Lower lobe of right lung (tissue), 2 donors: ENCODE data around the gene ITPR1. TPM values are rescaled to one million over a fixed set of nuclear protein-coding genes. Genes with fewer than 3 reads are reported as not detected.

ENCODE experiments used
- ATAC-seq, 2 donors: fragments of 200-7000 bp; cut with Tn5 transposase; one replicate each; pipeline ENCODE4 v1.9.1; 2020 to 2022; ENCODE audit warnings: mild to moderate bottlenecking in 2 of 2, moderate library complexity in 2 of 2
- DNase-seq: peaks from one replicate; pipeline ENCODE4 v3.0.0-alpha.2; 2020
- H3K27ac ChIP-seq: fragments of 200-600 bp; one replicate; pipeline ENCODE4 v1.8.0; 2022
- H3K27me3 ChIP-seq: fragments of 200-600 bp; one replicate; pipeline ENCODE4 v1.8.0; 2022; ENCODE audit warnings: low read depth
- H3K36me3 ChIP-seq: fragments of 200-600 bp; one replicate; pipeline ENCODE4 v1.8.0; 2022; ENCODE audit warnings: mild to moderate bottlenecking
- H3K4me1 ChIP-seq: fragments of 200-600 bp; one replicate; pipeline ENCODE4 v1.8.0; 2022
- H3K4me3 ChIP-seq: fragments of 200-600 bp; one replicate; pipeline ENCODE4 v1.8.0; 2022; ENCODE audit warnings: mild to moderate bottlenecking
- H3K9me3 ChIP-seq: fragments of 200-600 bp; one replicate; pipeline ENCODE4 v1.8.0; 2022
- intact Hi-C: fragments of 100-400 bp; cut with DNase I; formaldehyde crosslinking; loops from one replicate; pipeline ENCODE4 v1.11.0; 2022
- total RNA-seq: library from RNA; stranded (reverse); fragmentation: NEBNext Ultra II Directional; extraction: Animal tissue kit (Norgen Biotek cat#: 25700); gene quantifications from one replicate; pipeline ENCODE4 v1.2.1, GENCODE V29; 2021
- TF ChIP-seq, protein P1 (sequence below): fragments of 200-600 bp; IDR thresholded peaks from one replicate; pipeline ENCODE4 v1.8.0; 2022; ENCODE audit warnings: antibody characterized with exemption, mild to moderate bottlenecking
- donor health status: DM: no; HTN: yes; CAD: no; lungs with severe emphysema.

ITPR1 gene
- total RNA-seq, 1 donor from 2014 or later = 69.1 TPM

DNA sequence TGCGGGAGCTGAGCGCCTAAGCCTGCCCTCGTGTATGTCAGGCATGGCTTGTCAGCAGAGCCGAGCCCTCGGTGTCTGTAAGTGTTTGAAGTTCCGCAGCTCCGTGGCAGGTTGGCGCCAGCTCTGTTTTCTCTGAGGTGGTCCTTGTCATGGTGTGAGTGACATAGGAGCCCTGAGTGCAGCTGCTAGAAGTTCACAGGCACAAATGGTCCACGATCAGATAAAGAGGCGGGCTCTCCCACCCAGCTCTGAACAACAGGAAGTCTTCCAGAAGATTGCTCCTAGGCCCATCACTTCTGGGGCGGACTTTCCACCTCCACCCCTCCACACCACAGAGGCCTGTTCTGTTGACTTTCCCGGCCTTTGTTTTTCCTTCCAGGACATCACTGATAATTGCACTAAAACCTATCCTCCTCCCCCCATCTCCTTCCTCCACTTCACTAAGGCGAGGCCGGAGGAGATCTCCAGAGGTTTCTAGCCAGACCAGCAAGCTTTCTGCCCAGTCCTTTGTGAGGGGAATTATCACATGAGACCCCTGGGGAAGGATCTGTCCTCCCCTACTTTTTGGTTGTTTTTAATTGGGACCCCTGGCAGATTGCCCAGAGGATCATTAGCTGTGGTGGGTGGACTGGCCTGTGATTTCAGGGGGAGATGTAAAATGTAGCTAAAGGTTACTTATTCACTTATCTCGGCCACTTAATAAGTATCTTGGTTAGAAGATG, 19.9 kb downstream of the ITPR1 start:
- Histone ChIP-seq H3K27ac (no peak overlapping the region), H3K4me1 (peaks cover 15% of the 10 kb centered on the region), H3K27me3 (no peaks in the 10 kb centered on the region), H3K4me3 (no peak overlapping the region), H3K9me3 (no peaks in the 10 kb centered on the region), H3K36me3 (no peaks in the 10 kb centered on the region)
- intact Hi-C loops = no loop called here
- ATAC-seq (peak in 1 of 2 donors; percentile 9), DNase-seq (no peak)
- TF ChIP-seq, protein P1, sequence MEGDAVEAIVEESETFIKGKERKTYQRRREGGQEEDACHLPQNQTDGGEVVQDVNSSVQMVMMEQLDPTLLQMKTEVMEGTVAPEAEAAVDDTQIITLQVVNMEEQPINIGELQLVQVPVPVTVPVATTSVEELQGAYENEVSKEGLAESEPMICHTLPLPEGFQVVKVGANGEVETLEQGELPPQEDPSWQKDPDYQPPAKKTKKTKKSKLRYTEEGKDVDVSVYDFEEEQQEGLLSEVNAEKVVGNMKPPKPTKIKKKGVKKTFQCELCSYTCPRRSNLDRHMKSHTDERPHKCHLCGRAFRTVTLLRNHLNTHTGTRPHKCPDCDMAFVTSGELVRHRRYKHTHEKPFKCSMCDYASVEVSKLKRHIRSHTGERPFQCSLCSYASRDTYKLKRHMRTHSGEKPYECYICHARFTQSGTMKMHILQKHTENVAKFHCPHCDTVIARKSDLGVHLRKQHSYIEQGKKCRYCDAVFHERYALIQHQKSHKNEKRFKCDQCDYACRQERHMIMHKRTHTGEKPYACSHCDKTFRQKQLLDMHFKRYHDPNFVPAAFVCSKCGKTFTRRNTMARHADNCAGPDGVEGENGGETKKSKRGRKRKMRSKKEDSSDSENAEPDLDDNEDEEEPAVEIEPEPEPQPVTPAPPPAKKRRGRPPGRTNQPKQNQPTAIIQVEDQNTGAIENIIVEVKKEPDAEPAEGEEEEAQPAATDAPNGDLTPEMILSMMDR = no peak

DNA sequence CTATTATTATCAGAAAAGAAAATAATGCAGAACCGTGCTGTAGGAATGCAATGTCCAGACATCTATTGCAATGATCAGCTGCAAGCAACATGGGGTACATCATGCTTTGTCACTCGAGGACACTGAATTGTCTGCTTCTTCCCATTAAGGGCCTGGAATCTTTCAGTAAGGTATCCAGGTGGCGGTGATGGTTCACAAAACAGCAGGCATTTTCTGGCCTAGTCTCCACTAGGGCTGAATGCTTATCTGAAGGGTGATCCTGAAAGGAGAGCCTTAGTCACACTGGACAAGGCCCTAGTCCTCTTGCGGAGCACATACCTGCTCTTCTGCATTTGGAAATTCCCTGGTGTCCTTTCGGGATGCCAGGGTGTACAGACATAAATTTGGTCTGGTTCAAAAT, 21.2 kb downstream of the ITPR1 start:
- TF ChIP-seq, protein P1 = no peak
- intact Hi-C loops = no loop called here
- Histone ChIP-seq H3K27ac (no peak overlapping the region), H3K4me1 (peaks cover 26% of the 10 kb centered on the region), H3K27me3 (no peaks in the 10 kb centered on the region), H3K36me3 (no peaks in the 10 kb centered on the region), H3K9me3 (no peaks in the 10 kb centered on the region), H3K4me3 (no peak overlapping the region)
- ATAC-seq = no peak
- no peak for DNase-seq

DNA sequence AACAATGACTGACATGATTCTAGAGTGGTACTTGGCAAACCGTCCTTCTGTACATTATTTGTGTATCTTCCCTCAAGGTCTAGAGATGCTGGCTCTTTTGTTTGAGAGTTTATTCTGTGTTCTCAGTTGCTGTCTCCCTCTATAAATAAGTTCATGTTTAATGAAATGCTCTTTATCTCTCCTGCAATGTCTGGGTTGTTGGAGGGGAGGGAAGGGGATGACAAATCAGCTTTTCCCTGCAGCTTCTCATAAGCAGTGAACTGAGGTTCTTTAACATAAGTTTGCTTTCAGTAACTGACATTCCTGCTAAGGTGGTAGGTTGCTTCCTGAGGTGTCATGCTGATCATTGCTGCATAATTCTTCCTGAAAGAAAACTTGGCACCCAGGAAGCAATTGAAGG, 21.8 kb downstream of the ITPR1 start:
- Histone ChIP-seq H3K36me3 (no peaks in the 10 kb centered on the region), H3K4me1 (peaks cover 29% of the 10 kb centered on the region), H3K9me3 (no peaks in the 10 kb centered on the region), H3K27ac (no peak overlapping the region), H3K27me3 (no peaks in the 10 kb centered on the region), H3K4me3 (no peak overlapping the region)
- TF ChIP-seq, protein P1 = no peak
- ATAC-seq (no peak), DNase-seq (no peak)
- intact Hi-C loops = no loop called here

DNA sequence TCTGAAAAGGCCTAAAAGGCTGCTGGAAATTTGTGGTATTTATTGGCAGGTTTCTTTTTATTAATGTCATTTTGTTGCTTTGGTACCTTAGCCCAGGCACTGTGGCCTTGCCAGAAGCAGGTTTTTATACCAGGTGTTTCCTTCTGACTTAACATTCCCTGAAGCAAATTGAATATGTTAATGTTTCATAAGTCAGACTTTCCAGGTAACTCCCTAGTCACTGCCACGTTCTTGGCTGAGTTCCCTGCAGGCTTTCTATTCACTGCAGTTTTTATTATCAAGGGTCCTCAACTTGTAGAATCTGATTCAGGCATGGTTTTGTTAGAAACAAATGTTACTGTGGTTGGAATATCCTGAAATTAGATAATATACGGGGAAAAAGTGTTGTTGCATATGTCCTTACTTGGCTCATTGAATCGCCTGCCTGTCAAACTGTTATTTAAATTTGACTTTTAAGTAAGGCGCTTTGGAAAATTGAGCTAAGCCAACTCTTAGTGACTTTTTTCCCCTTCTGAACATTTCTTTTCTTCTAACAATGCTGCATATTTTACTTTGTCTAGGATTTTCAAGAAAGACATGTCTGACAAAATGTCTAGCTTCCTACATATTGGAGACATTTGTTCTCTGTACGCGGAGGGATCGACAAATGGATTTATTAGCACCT, 22.9 kb downstream of the ITPR1 start:
- intact Hi-C loops = no loop called here
- H3K4me1 ChIP-seq = peaks cover 35% of the 10 kb centered on the region
- no peak overlapping the region for H3K27ac ChIP-seq
- TF ChIP-seq, protein P1 = no peak
- no peak overlapping the region for H3K4me3 ChIP-seq
- no peaks in the 10 kb centered on the region for H3K36me3 ChIP-seq
- DNase-seq (no peak), ATAC-seq (no peak)
- no peaks in the 10 kb centered on the region for H3K27me3 ChIP-seq
- no peaks in the 10 kb centered on the region for H3K9me3 ChIP-seq

DNA sequence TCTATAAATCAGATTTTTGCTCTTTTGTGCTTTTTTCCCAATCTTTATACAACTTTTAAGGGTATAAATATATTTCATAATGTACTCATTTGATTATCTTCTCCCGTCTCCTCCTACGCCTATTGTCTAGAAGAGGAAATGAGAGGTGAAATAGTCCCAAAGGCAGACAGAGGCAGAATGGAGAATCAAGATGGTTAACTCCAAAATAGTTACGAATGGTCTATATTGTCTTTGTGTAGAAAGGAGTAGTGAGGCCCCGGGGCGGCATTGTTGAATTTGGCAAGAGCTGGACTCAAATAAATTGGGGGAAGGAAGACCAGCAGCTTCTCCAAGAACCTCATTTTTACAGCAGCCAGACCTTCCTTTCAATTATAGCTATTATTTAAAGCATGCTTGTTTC, 23.9 kb downstream of the ITPR1 start:
- no peaks in the 10 kb centered on the region for H3K27me3 ChIP-seq
- no peak for DNase-seq
- no peak for ATAC-seq
- peaks cover 35% of the 10 kb centered on the region for H3K4me1 ChIP-seq
- H3K9me3 ChIP-seq = no peaks in the 10 kb centered on the region
- no peak overlapping the region for H3K4me3 ChIP-seq
- intact Hi-C loops = no loop called here
- TF ChIP-seq, protein P1 = no peak
- H3K36me3 ChIP-seq = no peaks in the 10 kb centered on the region
- H3K27ac ChIP-seq = no peak overlapping the region
